Nephron progenitor cell (in vitro differentiated cells): ENCODE data around the gene SPATA31D4.
"Not testable (repeated sequence)": the region's sequence is repeated elsewhere in the genome, so short reads cannot be mapped to it uniquely, and the experiment has no call there.

ENCODE experiments used
- DNase-seq: peaks from one replicate; pipeline ENCODE4 v3.0.0; 2021
- H3K27ac Mint-ChIP-seq: 2 replicates; pipeline ENCODE4 v1.8.0; 2021; ENCODE audit warnings: mild to moderate bottlenecking, moderate library complexity, mixed read lengths
- H3K27me3 Mint-ChIP-seq: 2 replicates; pipeline ENCODE4 v1.8.0; 2021; ENCODE audit warnings: mild to moderate bottlenecking, low read depth, mixed read lengths; ENCODE audit not compliant: poor library complexity
- H3K36me3 Mint-ChIP-seq: 2 replicates; pipeline ENCODE4 v1.8.0; 2021; ENCODE audit warnings: low read depth, mixed read lengths
- H3K4me1 Mint-ChIP-seq: 2 replicates; pipeline ENCODE4 v1.8.0; 2021; ENCODE audit warnings: mixed read lengths
- H3K4me3 Mint-ChIP-seq: 2 replicates; pipeline ENCODE4 v1.8.0; 2021; ENCODE audit warnings: mild to moderate bottlenecking, moderate library complexity, mixed read lengths
- H3K9me3 Mint-ChIP-seq: 2 replicates; pipeline ENCODE4 v1.8.0; 2021; ENCODE audit warnings: mild to moderate bottlenecking, moderate library complexity, mixed read lengths
- CTCF ChIP-seq: fragments of 200-600 bp; sonication (generic); IDR thresholded peaks from 2 replicates; pipeline ENCODE4 v1.5.0; 2021; ENCODE audit warnings: antibody characterized with exemption

The SPATA31D4 gene

GRCh38 chr9:81928305-81928704 is at the start of gene SPATA31D4:
Gene SPATA31D4, plus strand, starts transcription at chr9:81928428. Its CDS starts 86 bp downstream, at chr9:81928514.
- H3K36me3 Mint-ChIP-seq, H3K4me1 Mint-ChIP-seq, DNase-seq, H3K27me3 Mint-ChIP-seq, H3K9me3 Mint-ChIP-seq, H3K27ac Mint-ChIP-seq, H3K4me3 Mint-ChIP-seq: not testable (repeated sequence)

GRCh38 chr9:81878530-81878929 is 49.7 kb upstream of the SPATA31D4 start:
- Mint-ChIP-seq H3K9me3 (no peaks in the 10 kb centered on the region), H3K4me3 (no peak overlapping the region), H3K27me3 (no peaks in the 10 kb centered on the region), H3K36me3 (no peaks in the 10 kb centered on the region), H3K27ac (no peak overlapping the region), H3K4me1 (peaks cover 8% of the 10 kb centered on the region)
- TF ChIP-seq CTCF = no peak
- no peak for DNase-seq

GRCh38 chr9:81879501-81879916 is 48.7 kb upstream of the SPATA31D4 start:
- no peak overlapping the region for H3K27ac Mint-ChIP-seq
- no peak overlapping the region for H3K4me3 Mint-ChIP-seq
- H3K36me3 Mint-ChIP-seq = no peaks in the 10 kb centered on the region
- peaks cover 15% of the 10 kb centered on the region for H3K4me1 Mint-ChIP-seq
- no peaks in the 10 kb centered on the region for H3K27me3 Mint-ChIP-seq
- DNase-seq = no peak
- H3K9me3 Mint-ChIP-seq = no peaks in the 10 kb centered on the region
- no peak for TF ChIP-seq CTCF

GRCh38 chr9:81885602-81886001 is 42.6 kb upstream of the SPATA31D4 start:
- no peaks in the 10 kb centered on the region for H3K36me3 Mint-ChIP-seq
- no peak for DNase-seq
- no peaks in the 10 kb centered on the region for H3K9me3 Mint-ChIP-seq
- peaks cover 11% of the 10 kb centered on the region for H3K4me1 Mint-ChIP-seq
- no peak for TF ChIP-seq CTCF
- peak overlapping the region; percentile 13 for H3K27ac Mint-ChIP-seq
- no peaks in the 10 kb centered on the region for H3K27me3 Mint-ChIP-seq
- H3K4me3 Mint-ChIP-seq = no peak overlapping the region

- DNase-seq = no peak
- Mint-ChIP-seq H3K36me3 (no peaks in the 10 kb centered on the region), H3K27ac (no peak overlapping the region), H3K4me3 (no peak overlapping the region), H3K9me3 (no peaks in the 10 kb centered on the region), H3K4me1 (peaks cover 11% of the 10 kb centered on the region), H3K27me3 (no peaks in the 10 kb centered on the region)
- no peak for TF ChIP-seq CTCF
These were observed 41.6 kb upstream of the SPATA31D4 start for GRCh38 chr9:81886665-81887064.

GRCh38 chr9:81890104-81890503 is 38.1 kb upstream of the SPATA31D4 start:
- DNase-seq = no peak
- Mint-ChIP-seq H3K4me1 (peaks cover 4% of the 10 kb centered on the region), H3K27ac (no peak overlapping the region), H3K27me3 (no peaks in the 10 kb centered on the region), H3K36me3 (no peaks in the 10 kb centered on the region), H3K9me3 (no peaks in the 10 kb centered on the region), H3K4me3 (no peak overlapping the region)
- TF ChIP-seq CTCF = no peak
